PC-9 (cell line): Measurements from ENCODE around the gene PSTK.

ENCODE experiments used
- EZH2 ChIP-seq: fragments of 200-600 bp; sonication (generic); IDR thresholded peaks from 2 replicates; pipeline ENCODE4 v1.8.0; 2017; ENCODE audit warnings: antibody characterized with exemption, low read depth
- TF ChIP-seq, protein P1 (sequence below): fragments of 200-600 bp; sonication (generic); conservative IDR thresholded peaks from 2 replicates; pipeline ENCODE4 v1.6.1; 2017; ENCODE audit warnings: mixed run types, antibody characterized with exemption, mild to moderate bottlenecking, moderate library complexity

DNA sequence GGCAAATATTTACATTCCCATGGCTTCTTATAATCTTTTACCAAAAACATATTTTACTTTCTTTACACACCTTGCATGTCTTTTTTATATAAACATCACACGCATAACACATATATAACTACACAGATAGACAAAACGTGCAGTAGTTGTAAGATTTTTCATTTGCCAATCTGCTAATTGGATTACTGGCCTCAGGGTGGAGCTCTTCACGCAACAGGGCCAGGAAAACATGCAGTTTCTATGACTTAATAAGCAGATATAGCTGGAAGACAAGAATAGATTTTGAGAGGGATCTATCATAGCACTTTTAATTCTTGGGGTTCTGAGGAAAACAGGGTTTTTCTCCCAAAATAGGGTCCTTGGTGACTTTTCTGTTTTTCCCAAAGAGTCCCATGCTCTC lies 41.3 kb downstream of the PSTK start:
- TF ChIP-seq EZH2: no peak
- TF ChIP-seq, protein P1, sequence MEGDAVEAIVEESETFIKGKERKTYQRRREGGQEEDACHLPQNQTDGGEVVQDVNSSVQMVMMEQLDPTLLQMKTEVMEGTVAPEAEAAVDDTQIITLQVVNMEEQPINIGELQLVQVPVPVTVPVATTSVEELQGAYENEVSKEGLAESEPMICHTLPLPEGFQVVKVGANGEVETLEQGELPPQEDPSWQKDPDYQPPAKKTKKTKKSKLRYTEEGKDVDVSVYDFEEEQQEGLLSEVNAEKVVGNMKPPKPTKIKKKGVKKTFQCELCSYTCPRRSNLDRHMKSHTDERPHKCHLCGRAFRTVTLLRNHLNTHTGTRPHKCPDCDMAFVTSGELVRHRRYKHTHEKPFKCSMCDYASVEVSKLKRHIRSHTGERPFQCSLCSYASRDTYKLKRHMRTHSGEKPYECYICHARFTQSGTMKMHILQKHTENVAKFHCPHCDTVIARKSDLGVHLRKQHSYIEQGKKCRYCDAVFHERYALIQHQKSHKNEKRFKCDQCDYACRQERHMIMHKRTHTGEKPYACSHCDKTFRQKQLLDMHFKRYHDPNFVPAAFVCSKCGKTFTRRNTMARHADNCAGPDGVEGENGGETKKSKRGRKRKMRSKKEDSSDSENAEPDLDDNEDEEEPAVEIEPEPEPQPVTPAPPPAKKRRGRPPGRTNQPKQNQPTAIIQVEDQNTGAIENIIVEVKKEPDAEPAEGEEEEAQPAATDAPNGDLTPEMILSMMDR: no peak; the same call in 1 of the 2 replicates
